Urinary bladder (tissue), 4 donors: ENCODE data around the gene RFTN1. TPM values are rescaled to one million over a fixed set of nuclear protein-coding genes. Genes with fewer than 3 reads are reported as not detected.

Source experiments
- DNase-seq: peaks from one replicate; pipeline ENCODE4 v3.0.0-alpha.2; 2015; ENCODE audit errors: extremely low spot score
- H3K27ac ChIP-seq: one replicate; pipeline ENCODE4 v1.5.1; 2013; ENCODE audit warnings: low read depth, mild to moderate bottlenecking, moderate library complexity
- H3K36me3 ChIP-seq: one replicate; pipeline ENCODE4 v1.6.1; 2013; ENCODE audit warnings: mild to moderate bottlenecking, moderate library complexity; ENCODE audit not compliant: insufficient read depth
- H3K4me1 ChIP-seq: one replicate; pipeline ENCODE4 v1.6.1; 2013; ENCODE audit warnings: mild to moderate bottlenecking, moderate library complexity; ENCODE audit not compliant: insufficient read depth
- H3K4me3 ChIP-seq: one replicate; pipeline ENCODE4 v1.5.1; 2013; ENCODE audit warnings: low read depth, low read length
- WGBS: extraction: QIAGEN DNeasy Blood & Tissue Kit; methylation state at CpG from one replicate; pipeline ENCODE4 v1.1.7; 2013; 5-methylcytosine and 5-hydroxymethylcytosine counted together
- polyA plus RNA-seq: library from polyadenylated mRNA; stranded (reverse); fragments of 200-250 nt; gene quantifications from one replicate; pipeline ENCODE4 v1.2.3, GENCODE V29; 2013
- total RNA-seq: library from RNA; depleted of rRNA; stranded (reverse); fragments of >200 nt; gene quantifications from one replicate; pipeline ENCODE4 v1.2.3, GENCODE V29; 2014
- donor health status: healthy with polysubstance abuse.
- donor health status: healthy.

The RFTN1 gene
- total and polyA plus RNA-seq, 2 donors = 26.3 to 26.7 TPM

GRCh38 chr3:16428612-16429011 is 84.9 kb downstream of the RFTN1 start:
- DNase-seq = no peak
- Histone ChIP-seq H3K36me3 (peaks cover 2% of the 10 kb centered on the region), H3K27ac (no peak overlapping the region), H3K4me3 (no peak overlapping the region), H3K4me1 (no peaks in the 10 kb centered on the region)
- 84% methylated on average over 5 of the region's 5 CpGs for WGBS

DNA sequence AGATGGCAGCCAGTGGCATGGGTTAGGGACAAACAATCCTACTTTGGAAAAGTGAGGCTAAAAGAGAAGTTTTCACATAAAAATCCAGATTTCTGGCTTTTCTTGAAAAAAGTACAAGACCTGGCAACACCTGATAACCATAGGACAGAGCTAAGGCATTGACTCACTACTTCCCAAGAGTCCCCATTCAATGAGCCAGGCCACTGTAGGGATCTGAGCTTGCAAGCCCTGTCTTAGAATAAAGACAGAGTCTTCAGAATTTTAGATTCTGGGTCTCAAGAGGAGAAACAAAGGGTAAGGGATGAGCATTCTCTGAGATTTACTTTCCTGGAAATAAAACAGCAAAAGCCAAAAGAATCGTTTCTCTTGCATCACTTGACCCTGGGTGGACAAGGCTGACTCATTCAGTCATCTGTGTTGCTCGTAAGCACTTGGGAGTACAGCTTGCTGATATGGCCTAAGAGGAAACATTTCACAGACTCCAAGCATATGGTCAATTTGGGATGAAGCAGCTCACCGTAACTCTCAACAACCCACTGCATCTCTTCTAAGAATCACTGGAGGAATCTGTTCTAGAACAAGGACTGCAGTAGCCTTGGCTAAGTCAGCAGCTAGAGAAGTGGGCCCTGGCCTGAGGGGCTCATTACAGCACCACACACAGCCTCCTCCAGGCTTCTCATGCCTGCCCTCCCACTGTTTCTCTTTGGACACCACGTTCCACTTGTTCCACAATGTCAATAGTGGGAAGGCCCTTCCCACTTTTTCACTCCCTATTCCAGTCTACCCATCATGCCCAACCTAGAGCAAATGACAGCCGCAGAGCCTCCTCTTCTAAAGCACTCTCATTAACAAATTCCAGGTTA is 86.2 kb downstream of the RFTN1 start:
- Histone ChIP-seq H3K4me1 (no peaks in the 10 kb centered on the region), H3K27ac (peak overlapping the region; percentile 40), H3K4me3 (no peak overlapping the region), H3K36me3 (peaks cover 2% of the 10 kb centered on the region)
- WGBS = 63% methylated on average over 5 of the region's 5 CpGs
- no peak for DNase-seq

DNA sequence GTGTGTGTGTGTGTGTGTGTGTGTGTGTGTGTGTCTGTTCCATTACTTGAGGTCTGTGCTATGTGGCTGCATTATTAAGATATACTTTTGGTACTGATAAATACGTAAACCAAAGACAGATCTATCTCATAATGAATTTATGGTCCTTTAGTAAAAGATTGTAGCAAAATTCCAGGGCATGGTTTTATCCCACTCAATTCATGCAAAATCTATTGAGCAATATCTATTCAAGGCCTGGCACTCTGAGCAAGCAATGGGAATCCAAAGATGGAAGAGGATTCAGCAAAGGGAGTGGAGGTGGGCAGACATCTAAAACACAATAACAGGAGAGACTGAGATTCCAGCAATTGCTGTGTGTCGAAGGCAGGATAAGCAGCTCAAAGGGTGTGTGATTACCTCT is 86.8 kb downstream of the RFTN1 start:
- H3K4me1 ChIP-seq = no peaks in the 10 kb centered on the region
- no peak overlapping the region for H3K27ac ChIP-seq
- DNase-seq = no peak
- 91% methylated on average over 2 of the region's 2 CpGs for WGBS
- no peak overlapping the region for H3K4me3 ChIP-seq
- H3K36me3 ChIP-seq = no peaks in the 10 kb centered on the region

DNA sequence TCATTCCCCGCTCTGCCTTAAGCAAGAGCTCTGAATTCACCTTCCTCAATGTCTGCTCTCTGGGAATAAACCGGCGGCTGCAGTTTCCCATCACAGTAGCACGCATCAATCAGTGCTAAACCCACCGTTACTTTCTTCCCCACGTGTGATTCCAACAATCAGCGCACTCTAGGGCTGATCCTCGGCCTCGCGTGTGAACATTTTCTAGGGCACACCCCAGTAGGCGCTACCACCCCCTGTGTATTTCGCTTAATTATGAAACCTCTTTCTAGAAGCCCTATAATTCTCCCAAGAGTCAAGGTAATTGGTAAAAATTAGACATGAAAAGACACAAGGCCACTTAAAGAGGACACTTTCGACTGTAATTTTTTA is 87.5 kb downstream of the RFTN1 start:
- no peak overlapping the region for H3K27ac ChIP-seq
- H3K4me3 ChIP-seq = no peak overlapping the region
- 89% methylated on average over 13 of the region's 13 CpGs for WGBS
- H3K4me1 ChIP-seq = no peaks in the 10 kb centered on the region
- DNase-seq = no peak
- no peaks in the 10 kb centered on the region for H3K36me3 ChIP-seq

- Histone ChIP-seq H3K36me3 (no peaks in the 10 kb centered on the region), H3K27ac (no peak overlapping the region), H3K4me3 (no peak overlapping the region), H3K4me1 (no peaks in the 10 kb centered on the region)
- no peak for DNase-seq
- WGBS = 73% methylated on average over 12 of the region's 12 CpGs
These were observed 88.0 kb downstream of the RFTN1 start for GRCh38 chr3:16425398-16426028.

DNA sequence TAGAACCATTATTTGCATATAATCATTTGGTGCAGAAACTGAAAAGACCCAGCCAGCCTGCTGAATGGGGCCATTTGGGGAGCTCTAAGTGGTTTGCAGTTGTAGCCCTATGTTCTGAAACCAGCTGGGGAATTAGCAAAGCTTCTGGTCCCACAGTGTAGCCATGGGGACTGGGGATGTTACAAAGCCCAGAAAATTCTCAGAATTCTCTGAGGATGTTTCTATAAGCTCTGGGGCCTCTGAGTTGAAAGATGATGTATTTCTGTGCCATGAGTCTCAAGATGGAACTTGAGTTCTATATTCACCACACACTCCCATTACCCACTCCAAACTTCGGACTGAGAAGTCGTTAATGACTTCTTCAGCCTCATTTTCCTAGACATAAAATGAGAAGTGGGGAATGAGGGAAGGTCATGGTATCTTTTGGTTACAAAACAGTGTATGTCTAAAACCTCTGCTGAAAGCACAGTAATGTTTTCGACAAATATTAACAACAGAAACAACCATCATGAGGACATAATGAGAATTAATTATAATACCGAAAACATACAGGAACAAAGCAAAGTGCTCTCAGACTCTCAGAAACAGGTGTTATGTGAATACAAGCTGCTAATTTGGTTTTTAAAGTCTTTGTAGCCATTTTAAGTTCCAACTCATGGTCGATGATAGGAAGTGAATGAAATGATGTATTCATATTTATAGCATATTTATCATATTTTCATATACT is 89.4 kb downstream of the RFTN1 start:
- Histone ChIP-seq H3K27ac (no peak overlapping the region), H3K4me3 (no peak overlapping the region), H3K36me3 (peaks cover 2% of the 10 kb centered on the region), H3K4me1 (no peaks in the 10 kb centered on the region)
- DNase-seq = no peak
- WGBS = 93% methylated on average over 5 of the region's 5 CpGs

GRCh38 chr3:16423298-16423697 is 90.2 kb downstream of the RFTN1 start:
- no peak overlapping the region for H3K4me3 ChIP-seq
- DNase-seq = no peak
- H3K36me3 ChIP-seq = peaks cover 2% of the 10 kb centered on the region
- no peak overlapping the region for H3K27ac ChIP-seq
- WGBS = 82% methylated on average over 2 of the region's 2 CpGs
- no peaks in the 10 kb centered on the region for H3K4me1 ChIP-seq

GRCh38 chr3:16419640-16420241 is 93.8 kb downstream of the RFTN1 start:
- 49% methylated on average over 5 of the region's 5 CpGs for WGBS
- Histone ChIP-seq H3K36me3 (peaks cover 2% of the 10 kb centered on the region), H3K4me1 (no peaks in the 10 kb centered on the region), H3K4me3 (no peak overlapping the region), H3K27ac (no peak overlapping the region)
- no peak for DNase-seq

DNA sequence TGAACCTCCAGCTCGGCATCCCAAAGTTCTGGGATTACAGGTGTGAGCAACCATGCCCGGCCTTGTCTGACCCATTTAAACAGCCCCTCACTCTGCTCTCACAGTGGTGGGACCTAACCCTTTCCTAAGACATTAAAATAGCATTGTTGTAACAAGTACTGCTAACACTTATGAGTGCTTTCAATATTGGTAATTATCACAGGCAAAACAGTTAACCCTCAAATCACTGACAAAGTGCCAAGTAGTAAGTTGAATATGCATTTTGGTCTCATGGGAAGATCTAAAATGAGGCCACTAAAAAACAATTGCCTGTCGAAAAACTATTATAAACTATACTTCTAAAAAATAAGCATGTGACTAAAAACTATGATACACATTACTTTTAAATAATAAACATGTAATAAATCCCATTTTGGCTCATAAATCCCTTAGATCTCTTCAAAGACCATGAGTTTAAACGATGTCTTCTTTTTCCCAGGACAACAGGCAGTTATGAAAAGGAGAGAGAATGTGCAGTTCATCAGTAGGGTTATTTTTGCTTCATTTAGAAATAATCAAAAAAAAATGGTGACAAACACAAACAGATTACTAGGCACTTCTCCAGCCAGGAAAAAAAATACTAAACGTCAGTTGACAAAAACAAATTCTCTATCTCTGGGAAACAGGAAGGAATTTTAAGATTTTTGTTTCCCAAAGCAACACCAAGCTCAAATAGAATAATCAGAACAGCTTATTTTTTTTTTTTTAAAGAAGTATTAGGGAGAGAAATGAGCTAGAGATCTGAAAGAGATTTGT is 95.4 kb downstream of the RFTN1 start:
- no peaks in the 10 kb centered on the region for H3K4me1 ChIP-seq
- no peak overlapping the region for H3K4me3 ChIP-seq
- H3K27ac ChIP-seq = no peak overlapping the region
- WGBS = 61% methylated on average over 5 of the region's 5 CpGs
- peaks cover 2% of the 10 kb centered on the region for H3K36me3 ChIP-seq
- DNase-seq = no peak

DNA sequence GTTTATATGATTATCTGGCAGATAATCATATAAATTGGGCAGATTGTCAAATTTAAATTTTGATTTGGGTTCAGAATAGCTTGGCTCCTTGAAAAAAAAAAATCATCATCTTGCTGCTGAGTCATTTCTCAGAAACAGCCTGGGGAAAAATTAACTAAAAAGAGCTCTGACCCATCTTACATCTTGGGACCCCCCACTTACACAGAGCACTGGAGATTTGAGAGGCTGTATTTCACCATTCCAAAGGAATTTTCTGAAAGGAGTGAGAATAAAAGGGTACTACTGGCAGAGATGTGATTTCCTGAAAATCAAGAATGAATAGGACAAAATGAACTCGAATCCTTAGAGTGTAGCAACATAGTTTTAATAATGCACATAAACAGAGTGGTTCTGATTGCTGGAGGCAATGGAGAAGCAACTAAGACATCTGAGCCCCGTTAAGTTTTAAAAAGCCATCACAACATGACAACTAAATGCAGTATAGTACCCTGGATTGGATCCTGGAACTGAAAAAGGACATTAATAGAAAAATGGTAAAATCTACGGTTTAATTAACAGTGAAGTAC is 97.5 kb downstream of the RFTN1 start:
- H3K27ac ChIP-seq = no peak overlapping the region
- DNase-seq = no peak
- H3K36me3 ChIP-seq = peaks cover 2% of the 10 kb centered on the region
- H3K4me3 ChIP-seq = no peak overlapping the region
- H3K4me1 ChIP-seq = no peaks in the 10 kb centered on the region
- 75% methylated on average over 3 of the region's 3 CpGs for WGBS

DNA sequence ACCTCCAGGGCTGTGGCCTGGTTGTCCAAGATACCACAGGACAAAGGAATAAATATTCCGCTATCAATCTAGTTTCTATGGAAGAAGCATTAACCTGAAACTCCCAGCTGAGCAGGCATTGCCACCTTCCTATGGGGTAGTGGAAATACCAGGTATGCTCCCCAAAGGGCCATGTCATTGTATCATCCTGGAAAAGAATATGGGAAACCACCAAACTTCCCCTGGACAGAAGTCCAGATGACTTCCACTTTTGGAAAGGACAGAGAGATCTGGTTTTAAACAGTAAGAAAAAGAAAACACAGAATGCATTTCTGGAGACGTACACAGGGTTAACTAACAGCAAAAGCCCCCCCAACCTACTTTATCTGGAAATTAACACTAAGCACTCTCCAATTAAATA is 100.2 kb downstream of the RFTN1 start:
- no peak overlapping the region for H3K27ac ChIP-seq
- no peak overlapping the region for H3K4me3 ChIP-seq
- WGBS = 93% methylated on average over 2 of the region's 2 CpGs
- DNase-seq = no peak
- H3K36me3 ChIP-seq = no peaks in the 10 kb centered on the region
- no peaks in the 10 kb centered on the region for H3K4me1 ChIP-seq

- Histone ChIP-seq H3K27ac (no peak overlapping the region), H3K36me3 (no peaks in the 10 kb centered on the region), H3K4me3 (no peak overlapping the region), H3K4me1 (no peaks in the 10 kb centered on the region)
- no peak for DNase-seq
- 100% methylated on average over 1 of the region's 1 CpG for WGBS
These were observed 101.2 kb downstream of the RFTN1 start for GRCh38 chr3:16412192-16412800.
